ENCODE data around the gene GTPBP2. TPM values are rescaled to one million over a fixed set of nuclear protein-coding genes. Genes with fewer than 3 reads are reported as not detected.

The GTPBP2 gene
- total and polyA plus RNA-seq, 10 of the 15 experiments (the other 5 are each of a cell fraction or from before 2014, with no cell fraction given): 5.9 to 63.4 (median 39.8) TPM

DNA sequence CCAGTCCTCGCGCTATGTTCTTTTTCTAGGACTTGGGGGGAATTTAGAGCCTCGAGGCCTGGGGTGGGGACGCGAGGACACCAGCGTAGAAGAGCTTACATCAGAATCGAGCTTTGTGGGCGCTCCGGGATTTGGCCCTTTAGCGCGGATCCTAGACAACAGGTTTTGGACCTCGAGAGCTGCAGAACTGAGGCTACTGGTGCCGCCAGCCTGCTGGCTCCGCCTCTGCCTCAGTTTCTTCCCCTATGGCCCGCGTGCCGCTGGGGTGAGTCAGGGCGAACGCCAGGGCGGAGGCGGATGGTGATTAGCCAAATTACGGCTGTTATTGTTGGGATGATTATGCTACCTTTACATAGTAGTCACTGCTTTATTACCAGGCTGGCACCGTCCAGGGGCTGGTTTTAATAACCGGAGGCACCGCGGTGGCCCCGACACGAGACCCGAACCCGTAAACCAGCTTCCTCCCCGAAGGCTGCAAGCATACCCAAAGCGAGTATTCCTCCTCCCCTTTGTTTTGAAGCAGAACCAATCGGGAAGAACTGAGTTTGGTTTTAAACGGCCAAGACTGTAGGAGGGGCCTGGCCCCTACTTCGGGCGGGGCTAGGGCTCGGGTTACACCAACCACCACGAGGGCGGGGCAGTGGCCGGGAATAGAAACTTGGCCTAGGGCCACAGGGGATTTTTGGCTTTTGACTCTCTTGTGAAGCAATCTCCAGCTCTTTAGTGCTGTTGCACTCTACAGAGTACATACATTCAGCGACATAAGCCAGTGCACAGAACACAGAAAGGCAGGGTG, 639 bp upstream of the GTPBP2 start (continued):
- TF ChIP-seq BHLHE40 (IDR thresholded peaks at IDR 0.05; ENCODE audit: borderline replicate concordance in 1 of 2, low read depth in 2 of 2, low read length in 1 of 2): peak in 1 of 2 experiments; percentile 69; a peak in 2 of 4 replicates
- 0 out of 4 replicates have a peak, but pooled peaks have one; percentile 42 to 48 for TF ChIP-seq EP300 (IDR thresholded peaks at IDR 0.05; ENCODE audit: borderline replicate concordance in 1 of 2, control insufficient read depth in 1 of 2, low read depth in 2 of 2, low read length in 2 of 2)
- TF ChIP-seq TARDBP (IDR thresholded peaks at IDR 0.05; ENCODE audit: borderline replicate concordance): no peak
- TF ChIP-seq NFYB (IDR thresholded peaks at IDR 0.05; ENCODE audit: insufficient read depth, low read depth, low read length): peak; percentile 88
- peak; percentile 75; the same call in 2 of the 3 replicates for TF ChIP-seq POU2F2 (IDR thresholded peaks at IDR 0.05; ENCODE audit: borderline replicate concordance, low read depth, low read length)
- peak; percentile 60 for TF ChIP-seq RUNX3 (IDR thresholded peaks at IDR 0.05; ENCODE audit: low read length)
- peak; percentile 28 for TF ChIP-seq NBN (IDR thresholded peaks at IDR 0.05)
- TF ChIP-seq MXI1 (IDR thresholded peaks at IDR 0.05; ENCODE audit: low read depth, low read length): peak; percentile 76
- TF ChIP-seq SRF (IDR thresholded peaks at IDR 0.05; ENCODE audit: low read depth in 2 of 2, low read length in 2 of 2): no peak
- TF ChIP-seq SMAD5 (IDR thresholded peaks at IDR 0.05; ENCODE audit: low read depth): peak; percentile 57
- no peak for TF ChIP-seq CHD4 (IDR thresholded peaks at IDR 0.05)
- TF ChIP-seq, protein P1, sequence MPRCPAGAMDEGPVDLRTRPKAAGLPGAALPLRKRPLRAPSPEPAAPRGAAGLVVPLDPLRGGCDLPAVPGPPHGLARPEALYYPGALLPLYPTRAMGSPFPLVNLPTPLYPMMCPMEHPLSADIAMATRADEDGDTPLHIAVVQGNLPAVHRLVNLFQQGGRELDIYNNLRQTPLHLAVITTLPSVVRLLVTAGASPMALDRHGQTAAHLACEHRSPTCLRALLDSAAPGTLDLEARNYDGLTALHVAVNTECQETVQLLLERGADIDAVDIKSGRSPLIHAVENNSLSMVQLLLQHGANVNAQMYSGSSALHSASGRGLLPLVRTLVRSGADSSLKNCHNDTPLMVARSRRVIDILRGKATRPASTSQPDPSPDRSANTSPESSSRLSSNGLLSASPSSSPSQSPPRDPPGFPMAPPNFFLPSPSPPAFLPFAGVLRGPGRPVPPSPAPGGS (IDR thresholded peaks at IDR 0.05; ENCODE audit: borderline replicate concordance, insufficient read depth, low read depth, low read length, poor library complexity, severe bottlenecking): no peak
- TF ChIP-seq, protein P2, sequence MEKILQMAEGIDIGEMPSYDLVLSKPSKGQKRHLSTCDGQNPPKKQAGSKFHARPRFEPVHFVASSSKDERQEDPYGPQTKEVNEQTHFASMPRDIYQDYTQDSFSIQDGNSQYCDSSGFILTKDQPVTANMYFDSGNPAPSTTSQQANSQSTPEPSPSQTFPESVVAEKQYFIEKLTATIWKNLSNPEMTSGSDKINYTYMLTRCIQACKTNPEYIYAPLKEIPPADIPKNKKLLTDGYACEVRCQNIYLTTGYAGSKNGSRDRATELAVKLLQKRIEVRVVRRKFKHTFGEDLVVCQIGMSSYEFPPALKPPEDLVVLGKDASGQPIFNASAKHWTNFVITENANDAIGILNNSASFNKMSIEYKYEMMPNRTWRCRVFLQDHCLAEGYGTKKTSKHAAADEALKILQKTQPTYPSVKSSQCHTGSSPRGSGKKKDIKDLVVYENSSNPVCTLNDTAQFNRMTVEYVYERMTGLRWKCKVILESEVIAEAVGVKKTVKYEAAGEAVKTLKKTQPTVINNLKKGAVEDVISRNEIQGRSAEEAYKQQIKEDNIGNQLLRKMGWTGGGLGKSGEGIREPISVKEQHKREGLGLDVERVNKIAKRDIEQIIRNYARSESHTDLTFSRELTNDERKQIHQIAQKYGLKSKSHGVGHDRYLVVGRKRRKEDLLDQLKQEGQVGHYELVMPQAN (conservative IDR thresholded peaks at IDR 0.05): peak; percentile 78
- TF ChIP-seq, protein P3, sequence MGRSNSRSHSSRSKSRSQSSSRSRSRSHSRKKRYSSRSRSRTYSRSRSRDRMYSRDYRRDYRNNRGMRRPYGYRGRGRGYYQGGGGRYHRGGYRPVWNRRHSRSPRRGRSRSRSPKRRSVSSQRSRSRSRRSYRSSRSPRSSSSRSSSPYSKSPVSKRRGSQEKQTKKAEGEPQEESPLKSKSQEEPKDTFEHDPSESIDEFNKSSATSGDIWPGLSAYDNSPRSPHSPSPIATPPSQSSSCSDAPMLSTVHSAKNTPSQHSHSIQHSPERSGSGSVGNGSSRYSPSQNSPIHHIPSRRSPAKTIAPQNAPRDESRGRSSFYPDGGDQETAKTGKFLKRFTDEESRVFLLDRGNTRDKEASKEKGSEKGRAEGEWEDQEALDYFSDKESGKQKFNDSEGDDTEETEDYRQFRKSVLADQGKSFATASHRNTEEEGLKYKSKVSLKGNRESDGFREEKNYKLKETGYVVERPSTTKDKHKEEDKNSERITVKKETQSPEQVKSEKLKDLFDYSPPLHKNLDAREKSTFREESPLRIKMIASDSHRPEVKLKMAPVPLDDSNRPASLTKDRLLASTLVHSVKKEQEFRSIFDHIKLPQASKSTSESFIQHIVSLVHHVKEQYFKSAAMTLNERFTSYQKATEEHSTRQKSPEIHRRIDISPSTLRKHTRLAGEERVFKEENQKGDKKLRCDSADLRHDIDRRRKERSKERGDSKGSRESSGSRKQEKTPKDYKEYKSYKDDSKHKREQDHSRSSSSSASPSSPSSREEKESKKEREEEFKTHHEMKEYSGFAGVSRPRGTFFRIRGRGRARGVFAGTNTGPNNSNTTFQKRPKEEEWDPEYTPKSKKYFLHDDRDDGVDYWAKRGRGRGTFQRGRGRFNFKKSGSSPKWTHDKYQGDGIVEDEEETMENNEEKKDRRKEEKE (IDR thresholded peaks at IDR 0.05): no peak
- TF ChIP-seq MEF2A (IDR thresholded peaks at IDR 0.05; ENCODE audit: insufficient read depth, low read depth, low read length): 0 out of 2 replicates have a peak, but pooled peaks have one; percentile 26
- TF ChIP-seq, protein P4, sequence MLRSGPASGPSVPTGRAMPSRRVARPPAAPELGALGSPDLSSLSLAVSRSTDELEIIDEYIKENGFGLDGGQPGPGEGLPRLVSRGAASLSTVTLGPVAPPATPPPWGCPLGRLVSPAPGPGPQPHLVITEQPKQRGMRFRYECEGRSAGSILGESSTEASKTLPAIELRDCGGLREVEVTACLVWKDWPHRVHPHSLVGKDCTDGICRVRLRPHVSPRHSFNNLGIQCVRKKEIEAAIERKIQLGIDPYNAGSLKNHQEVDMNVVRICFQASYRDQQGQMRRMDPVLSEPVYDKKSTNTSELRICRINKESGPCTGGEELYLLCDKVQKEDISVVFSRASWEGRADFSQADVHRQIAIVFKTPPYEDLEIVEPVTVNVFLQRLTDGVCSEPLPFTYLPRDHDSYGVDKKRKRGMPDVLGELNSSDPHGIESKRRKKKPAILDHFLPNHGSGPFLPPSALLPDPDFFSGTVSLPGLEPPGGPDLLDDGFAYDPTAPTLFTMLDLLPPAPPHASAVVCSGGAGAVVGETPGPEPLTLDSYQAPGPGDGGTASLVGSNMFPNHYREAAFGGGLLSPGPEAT (IDR thresholded peaks at IDR 0.05; ENCODE audit: low read depth): no peak; the same call in none of the 2 replicates
- peak; percentile 22 for TF ChIP-seq SP1 (IDR thresholded peaks at IDR 0.05; ENCODE audit: low read depth, low read length)
- peak; percentile 36; the same call in 1 of the 2 replicates for TF ChIP-seq YY1 (IDR thresholded peaks at IDR 0.05; ENCODE audit: low read depth, low read length)
- TF ChIP-seq, protein P5, sequence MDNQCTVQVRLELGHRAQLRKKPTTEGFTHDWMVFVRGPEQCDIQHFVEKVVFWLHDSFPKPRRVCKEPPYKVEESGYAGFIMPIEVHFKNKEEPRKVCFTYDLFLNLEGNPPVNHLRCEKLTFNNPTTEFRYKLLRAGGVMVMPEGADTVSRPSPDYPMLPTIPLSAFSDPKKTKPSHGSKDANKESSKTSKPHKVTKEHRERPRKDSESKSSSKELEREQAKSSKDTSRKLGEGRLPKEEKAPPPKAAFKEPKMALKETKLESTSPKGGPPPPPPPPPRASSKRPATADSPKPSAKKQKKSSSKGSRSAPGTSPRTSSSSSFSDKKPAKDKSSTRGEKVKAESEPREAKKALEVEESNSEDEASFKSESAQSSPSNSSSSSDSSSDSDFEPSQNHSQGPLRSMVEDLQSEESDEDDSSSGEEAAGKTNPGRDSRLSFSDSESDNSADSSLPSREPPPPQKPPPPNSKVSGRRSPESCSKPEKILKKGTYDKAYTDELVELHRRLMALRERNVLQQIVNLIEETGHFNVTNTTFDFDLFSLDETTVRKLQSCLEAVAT (IDR thresholded peaks at IDR 0.05): 0 out of 2 replicates have a peak, but pooled peaks have one; percentile 29

All from GM12878 (cell line).